GM18505 (cell line): ENCODE results near the gene SAMHD1.
"Not testable (repeated sequence)": the region's sequence is repeated elsewhere in the genome, so short reads cannot be mapped to it uniquely, and the experiment has no call there.

Experiments
- ATAC-seq: cut with Tn5 transposase; IDR thresholded peaks from one replicate; pipeline ENCODE4 v1.9.1; 2021; ENCODE audit not compliant: unreplicated experiment
- POLR2A ChIP-seq: IDR thresholded peaks from 4 replicates; pipeline ENCODE4 v1.6.1; 2011; ENCODE audit warnings: borderline replicate concordance; ENCODE audit not compliant: insufficient read depth, insufficient read length; ENCODE audit errors: extremely low read depth

The SAMHD1 gene

DNA sequence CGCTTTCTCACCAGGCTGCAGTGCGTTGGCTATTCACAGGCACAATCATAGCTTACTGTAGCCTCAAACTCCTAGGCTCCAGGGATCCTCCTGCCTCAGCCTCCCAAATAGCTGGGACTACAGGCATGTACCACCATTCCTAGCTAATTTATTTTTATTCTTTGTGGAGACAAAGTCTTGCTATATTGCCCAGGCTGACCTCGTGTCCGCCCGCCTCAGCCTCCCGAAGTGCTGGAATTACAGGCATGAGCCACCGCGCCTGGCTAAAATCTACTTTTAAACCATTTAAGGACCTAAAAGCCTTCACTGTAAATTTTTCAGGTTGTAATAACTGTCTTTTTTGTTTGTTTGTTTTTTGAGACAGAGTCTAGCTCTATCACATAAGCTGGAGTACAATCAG, 15.2 kb downstream of the SAMHD1 start:
- TF ChIP-seq POLR2A: no peak
- no peak for ATAC-seq

- ATAC-seq: not testable (repeated sequence)
These were observed 17.9 kb downstream of the SAMHD1 start for GRCh38 chr20:36933571-36933970.

GRCh38 chr20:36932476-36933426, 18.8 kb downstream of the SAMHD1 start:
- TF ChIP-seq POLR2A: no peak
- no peak for ATAC-seq

DNA sequence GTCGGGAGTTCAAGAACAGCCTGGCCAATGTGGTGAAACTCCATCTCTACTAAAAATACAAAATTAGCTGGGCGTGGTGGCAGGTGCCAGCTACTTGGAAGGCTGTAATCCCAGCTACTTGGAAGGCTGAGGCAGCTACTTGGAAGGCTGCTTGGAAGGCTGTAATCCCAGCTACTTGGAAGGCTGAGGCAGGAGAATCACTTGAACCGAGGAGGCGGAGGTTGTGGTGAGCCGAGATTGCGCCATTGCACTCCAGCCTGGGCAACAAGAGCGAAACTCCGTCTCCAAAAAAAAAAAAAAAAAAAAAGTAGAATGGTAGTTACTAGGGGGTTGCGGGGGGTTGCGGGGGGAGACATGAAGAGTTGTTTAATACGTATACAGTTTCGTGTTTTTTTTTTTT, 19.4 kb downstream of the SAMHD1 start:
- ATAC-seq: not testable (repeated sequence)

GRCh38 chr20:36929691-36930090, 21.8 kb downstream of the SAMHD1 start:
- no peak for ATAC-seq
- TF ChIP-seq POLR2A: no peak

DNA sequence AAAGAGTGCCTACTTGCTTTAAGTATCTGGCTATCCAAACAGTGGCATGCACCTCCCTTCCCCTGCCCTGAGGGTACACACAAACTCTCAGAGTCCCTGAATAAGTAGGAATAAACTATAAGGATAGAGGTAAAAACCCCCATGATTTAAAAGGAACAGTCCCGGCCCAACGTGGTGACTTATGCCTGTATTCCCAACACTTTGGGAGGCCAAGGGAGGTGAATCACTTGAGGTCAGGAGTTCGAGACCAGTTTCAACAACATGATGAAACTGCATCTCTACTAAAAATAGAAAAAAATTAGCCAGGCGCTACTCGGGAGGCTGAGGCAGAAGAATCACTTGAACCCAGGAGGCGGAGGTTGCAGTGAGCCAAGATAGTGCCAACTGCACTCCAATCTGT, 22.2 kb downstream of the SAMHD1 start:
- TF ChIP-seq POLR2A: no peak
- no peak for ATAC-seq

GRCh38 chr20:36927704-36928103, 23.8 kb downstream of the SAMHD1 start:
- no peak for TF ChIP-seq POLR2A

DNA sequence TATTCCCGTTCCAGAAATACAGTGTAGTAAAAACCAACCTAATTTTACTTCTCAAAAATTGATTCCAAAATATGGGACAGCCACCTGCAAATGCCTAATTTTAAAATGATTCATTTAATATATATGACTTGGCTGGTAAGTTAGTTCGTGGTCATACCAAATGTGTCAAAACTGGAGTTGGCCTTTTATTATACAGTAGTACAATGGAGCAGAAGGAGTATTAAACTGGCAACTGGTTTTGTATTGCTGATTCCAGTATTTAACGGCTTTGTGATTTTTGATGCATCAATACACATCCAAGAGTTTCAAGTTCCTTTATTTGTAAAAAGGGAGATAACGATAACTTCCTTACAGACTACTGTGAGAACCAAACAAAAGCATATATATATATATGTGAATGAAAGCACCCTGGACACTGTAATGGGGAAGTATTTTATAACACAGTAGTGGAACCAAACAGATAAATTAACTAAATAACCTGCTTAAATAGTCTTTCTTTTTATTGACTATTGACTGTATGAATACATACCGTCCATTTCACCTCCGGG, 24.8 kb downstream of the SAMHD1 start:
- ATAC-seq: no peak
- TF ChIP-seq POLR2A: no peak

More at GRCh38 chr20:36927704-36928103, 23.8 kb downstream of the SAMHD1 start:
- no peak for ATAC-seq

DNA sequence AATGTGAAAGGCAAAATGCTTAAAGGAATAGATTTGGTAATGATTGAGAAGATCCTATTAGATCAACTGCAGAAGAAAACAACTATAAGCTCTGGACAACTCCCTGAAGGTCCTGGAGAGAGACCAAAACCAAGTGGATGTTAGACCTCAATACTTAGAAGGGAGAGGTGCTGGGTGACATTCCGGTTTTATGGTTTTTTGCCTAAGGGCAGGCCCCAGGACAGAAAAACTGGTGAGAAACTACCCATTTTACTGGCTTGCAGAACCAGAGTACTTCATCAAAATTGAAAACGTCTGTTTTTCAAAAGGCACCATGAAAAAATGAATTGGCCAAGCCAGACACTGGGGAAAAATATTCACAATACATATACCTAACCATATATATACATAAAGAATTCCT, 26.3 kb downstream of the SAMHD1 start:
- no peak for TF ChIP-seq POLR2A

DNA sequence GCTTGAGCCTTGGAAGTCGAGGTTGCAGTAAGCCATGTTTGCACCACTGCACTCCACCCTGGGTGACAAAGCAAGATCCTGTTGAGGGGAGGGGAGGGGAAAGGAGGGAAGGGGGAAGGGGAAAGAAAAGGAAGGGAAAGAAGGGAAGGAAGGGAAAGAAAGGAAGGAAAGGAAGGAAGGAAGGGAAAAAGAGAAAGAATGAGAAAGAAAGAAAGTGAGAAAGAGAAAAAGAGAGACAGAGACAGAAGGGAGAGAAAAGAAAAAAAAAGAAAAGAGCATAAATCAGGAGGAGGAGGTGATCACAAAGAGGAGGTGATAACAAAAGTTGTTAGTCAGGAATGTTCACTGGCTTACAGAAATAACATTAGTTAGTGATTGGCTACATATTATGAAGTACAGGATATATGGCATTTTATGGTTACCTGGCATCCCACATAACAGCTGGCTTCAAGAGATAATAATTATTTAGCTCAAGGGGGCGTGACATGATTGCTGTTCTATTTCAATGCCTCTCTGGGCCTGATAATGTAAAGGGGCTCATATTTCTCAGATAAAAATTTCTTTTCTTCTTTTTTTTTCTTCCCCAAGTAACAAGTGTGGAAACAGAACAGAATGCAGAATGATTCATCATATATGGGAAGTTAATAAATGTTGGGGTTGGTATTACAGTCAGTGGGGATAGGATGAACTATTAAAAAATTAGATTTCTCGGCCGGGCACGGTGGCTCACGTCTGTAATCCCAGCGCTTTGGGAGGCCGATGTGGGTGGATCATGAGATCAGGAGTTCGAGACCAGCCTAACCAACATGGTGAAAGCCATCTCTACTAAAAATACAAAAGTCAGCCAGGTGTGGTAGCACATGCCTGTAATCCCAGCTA, 27.1 kb downstream of the SAMHD1 start:
- no peak for ATAC-seq
- no peak for TF ChIP-seq POLR2A

More for the DNA sequence above, 26.3 kb downstream of the SAMHD1 start:
- ATAC-seq: no peak

DNA sequence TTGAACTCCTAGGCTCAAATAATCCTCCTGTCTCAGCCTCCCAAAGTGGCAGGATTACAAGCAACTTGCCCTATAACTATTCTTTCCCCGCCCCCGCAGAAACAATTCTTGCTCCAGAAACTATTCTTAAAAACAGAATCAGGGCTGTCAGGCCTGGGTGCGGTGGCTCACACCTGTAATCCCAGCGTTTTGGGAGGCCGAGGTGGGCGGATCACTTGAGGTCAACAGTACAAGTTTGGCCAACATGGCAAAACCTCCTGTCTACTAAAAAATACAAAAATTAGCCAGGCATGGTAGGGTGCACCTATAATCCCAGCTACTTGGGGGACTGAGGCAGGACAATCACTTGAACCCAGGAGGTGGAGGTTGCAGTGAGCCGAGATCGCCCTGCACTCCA, 31.2 kb downstream of the SAMHD1 start:
- TF ChIP-seq POLR2A: no peak
- ATAC-seq: no peak

DNA sequence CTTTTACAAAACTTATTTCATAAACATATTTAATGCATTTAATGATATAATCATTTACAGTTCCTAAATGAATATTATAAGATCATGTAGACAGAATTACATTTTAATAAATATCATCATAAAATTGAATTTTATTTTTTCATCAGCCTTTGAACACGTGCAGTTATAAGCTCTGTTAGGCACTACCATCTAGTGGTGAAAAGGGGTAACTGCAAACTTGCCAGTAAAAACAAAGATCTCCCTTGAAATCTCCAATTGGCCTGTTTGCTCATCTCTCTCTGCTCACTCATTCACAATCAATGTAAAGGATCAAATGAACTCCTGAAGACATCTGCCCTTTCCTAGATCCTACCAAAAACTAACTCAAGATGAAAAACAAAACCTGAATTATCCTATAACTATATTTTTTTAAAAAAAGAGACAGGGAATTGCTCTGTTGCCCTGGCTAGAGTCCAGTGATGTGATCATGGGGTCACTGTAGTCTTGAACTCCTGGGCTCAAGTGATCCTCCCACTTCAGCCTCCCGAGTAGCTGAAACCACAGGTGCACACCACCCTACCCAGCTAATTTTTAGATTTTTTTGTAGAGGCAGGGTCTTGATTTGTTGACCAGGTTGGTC, 31.7 kb downstream of the SAMHD1 start:
- ATAC-seq: no peak
- TF ChIP-seq POLR2A: no peak

DNA sequence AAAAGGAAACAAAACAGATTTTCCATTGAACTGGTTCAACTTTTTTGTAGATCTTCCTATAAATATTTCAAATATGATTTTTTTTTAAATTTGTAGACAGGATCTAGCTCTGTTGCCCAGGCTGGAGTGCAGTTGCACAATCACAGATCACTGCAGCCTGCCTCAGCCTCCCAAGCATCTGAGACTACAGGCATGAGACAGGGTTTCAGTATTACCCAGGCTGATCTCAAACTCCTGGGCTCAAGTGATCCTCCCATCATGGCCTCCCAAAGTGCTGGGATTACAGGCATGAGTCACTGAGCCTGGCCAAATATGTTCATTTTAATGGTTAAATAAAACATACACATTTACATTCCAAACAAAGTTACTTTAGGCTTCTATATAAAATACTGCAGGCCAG, 33.6 kb downstream of the SAMHD1 start:
- no peak for TF ChIP-seq POLR2A
- no peak for ATAC-seq
